CD8-positive, alpha-beta memory T cell (primary cell): ENCODE measurements around the gene SLC26A2. TPM values are rescaled to one million over a fixed set of nuclear protein-coding genes. Genes with fewer than 3 reads are reported as not detected.

Experiments used
- CTCF ChIA-PET: fragments of 350-600 bp; sonication (Branson Sonifier 250); formaldehyde crosslinking; loops from one replicate; lab custom pipeline; 2021; ENCODE audit warnings: antibody characterized with exemption; lab: Charles Lee
- POLR2A ChIA-PET: fragments of 350-600 bp; sonication (Branson Sonifier 250); formaldehyde crosslinking; loops from one replicate; lab custom pipeline; 2021; ENCODE audit warnings: antibody characterized with exemption; lab: Charles Lee
- DNase-seq, 5 donors: peaks; one replicate each; pipeline versions ENCODE4 v3.0.0 to v3.0.0-alpha.2; 2020 to 2022; ENCODE audit warnings: mixed read lengths in 1 of 5
- H3K27ac ChIP-seq: one replicate; pipeline ENCODE4 v1.7.0; 2013; ENCODE audit warnings: low read depth, mild to moderate bottlenecking, low read length, moderate library complexity
- H3K27me3 ChIP-seq: 2 replicates; pipeline ENCODE4 v1.7.0; 2013; ENCODE audit warnings: low read length, mild to moderate bottlenecking; ENCODE audit not compliant: insufficient read depth, poor library complexity, severe bottlenecking
- H3K36me3 ChIP-seq: 2 replicates; pipeline ENCODE4 v1.7.0; 2013; ENCODE audit warnings: mild to moderate bottlenecking, low read length, moderate library complexity; ENCODE audit not compliant: insufficient read depth
- H3K4me1 ChIP-seq: 2 replicates; pipeline ENCODE4 v1.7.0; 2013; ENCODE audit warnings: mild to moderate bottlenecking, low read length, moderate library complexity; ENCODE audit not compliant: insufficient read depth
- H3K4me3 ChIP-seq: 2 replicates; pipeline ENCODE4 v1.7.0; 2013; ENCODE audit warnings: mild to moderate bottlenecking, low read length
- H3K9me3 ChIP-seq: 2 replicates; pipeline ENCODE4 v1.7.0; 2013; ENCODE audit warnings: mild to moderate bottlenecking, low read length
- H3K27ac Mint-ChIP-seq, 8 donors: one replicate each; pipeline ENCODE4 v1.8.0; 2020 to 2021; ENCODE audit warnings: mixed read lengths in 8 of 8, mild to moderate bottlenecking in 6 of 8, inconsistent platforms in 3 of 8, moderate library complexity in 3 of 8
- H3K27me3 Mint-ChIP-seq, 2 donors: one replicate each; pipeline ENCODE4 v1.8.0; 2020 to 2021; ENCODE audit warnings: mixed read lengths in 2 of 2, mild to moderate bottlenecking in 1 of 2, moderate library complexity in 1 of 2
- H3K36me3 Mint-ChIP-seq, 3 donors: one replicate each; pipeline ENCODE4 v1.8.0; 2020 to 2021; ENCODE audit warnings: mixed read lengths in 3 of 3, inconsistent platforms in 1 of 3, mild to moderate bottlenecking in 1 of 3
- H3K4me1 Mint-ChIP-seq, 3 donors: one replicate each; pipeline ENCODE4 v1.8.0; 2020 to 2021; ENCODE audit warnings: mixed read lengths in 3 of 3, inconsistent platforms in 1 of 3, mild to moderate bottlenecking in 1 of 3
- H3K4me3 Mint-ChIP-seq, 7 donors: one replicate each; pipeline ENCODE4 v1.8.0; 2020 to 2021; ENCODE audit warnings: mixed read lengths in 7 of 7, mild to moderate bottlenecking in 6 of 7, moderate library complexity in 4 of 7, inconsistent platforms in 2 of 7
- H3K9me3 Mint-ChIP-seq, 5 donors: one replicate each; pipeline ENCODE4 v1.8.0; 2020 to 2022; ENCODE audit warnings: mixed read lengths in 5 of 5, mild to moderate bottlenecking in 3 of 5, moderate library complexity in 2 of 5, inconsistent platforms in 1 of 5
- polyA plus RNA-seq: library from polyadenylated mRNA; unstranded; fragments of 300-500 nt; fragmentation: Illumina TruSeq; gene quantifications from one replicate; pipeline ENCODE4 v1.2.3, GENCODE V29; 2021
- total RNA-seq, 2 experiments: library from RNA; stranded (reverse); gene quantifications; one replicate each; pipeline ENCODE4 v1.2.3, GENCODE V29; 2021

SLC26A2 gene
- total and polyA plus RNA-seq, 3 experiments from 2014 or later: 4.6 to 10.2 (median 9.7) TPM

DNA sequence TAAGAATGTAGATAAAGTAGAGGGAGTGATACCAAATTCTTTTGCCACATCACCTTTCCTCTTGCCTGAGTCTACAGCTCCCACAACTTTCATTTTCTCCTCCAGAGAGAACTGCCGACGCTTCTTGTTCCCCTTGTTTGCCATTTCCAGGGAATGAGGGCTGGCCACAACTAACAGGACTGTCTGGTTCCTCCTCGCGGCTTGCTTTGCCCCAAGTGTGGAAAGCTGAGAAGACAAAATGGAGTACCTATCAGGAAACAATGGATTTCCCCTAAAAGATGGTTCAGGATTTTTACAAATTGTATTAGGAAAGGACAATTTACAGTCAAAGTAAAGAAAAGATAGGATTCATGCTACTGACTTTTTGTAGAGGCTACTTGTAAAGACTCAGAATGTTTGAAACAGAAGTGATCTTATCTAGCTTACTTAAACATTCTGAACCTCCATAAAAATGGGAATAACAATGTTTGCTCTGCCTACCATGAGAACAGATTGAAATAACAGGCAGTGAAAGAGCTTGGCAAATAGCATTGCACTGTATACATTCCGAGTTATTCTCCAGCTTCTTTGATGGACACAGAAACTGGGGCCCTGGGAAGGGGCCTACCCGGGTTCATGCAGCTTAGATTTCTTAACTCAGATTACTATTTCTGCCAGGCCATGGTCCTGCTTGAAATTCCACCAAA is 35.8 kb downstream of the SLC26A2 start:
- H3K27me3 Mint-ChIP-seq: no peaks in the 10 kb centered on the region
- H3K4me3 ChIP-seq: no peak overlapping the region
- peak overlapping the region in 1 of 8 donors; percentile 61 for H3K27ac Mint-ChIP-seq
- DNase-seq: no peak
- POLR2A ChIA-PET: interaction anchor here (0.8 kb wide), 1 partner anchor 36 kb away, joined by 4 read pairs; no protein-coding TSS in a partner anchor
- H3K4me1 ChIP-seq: peaks cover 8% of the 10 kb centered on the region
- H3K9me3 ChIP-seq: no peaks in the 10 kb centered on the region
- no peaks in the 10 kb centered on the region for H3K9me3 Mint-ChIP-seq
- H3K36me3 ChIP-seq: no peaks in the 10 kb centered on the region
- peaks cover 13 to 21% (median 14%) of the 10 kb centered on the region in 3 donors for H3K4me1 Mint-ChIP-seq
- no peaks in the 10 kb centered on the region for H3K27me3 ChIP-seq
- peaks cover 0 to 23% (median 6%) of the 10 kb centered on the region in 3 donors for H3K36me3 Mint-ChIP-seq
- peak overlapping the region in 1 of 7 donors; percentile 15 for H3K4me3 Mint-ChIP-seq
- CTCF ChIA-PET: interaction anchor here (1.0 to 1.5 kb wide), 3 partner anchors 9 to 162 kb away, joined by 3 to 7 read pairs (median 4); no protein-coding TSS in a partner anchor
- H3K27ac ChIP-seq: no peak overlapping the region

GRCh38 chr5:149998281-149998680 is 37.7 kb downstream of the SLC26A2 start:
- CTCF ChIA-PET: interaction anchor here (1.5 kb wide), 1 partner anchor 164 kb away, joined by 3 read pairs; no protein-coding TSS in a partner anchor
- Mint-ChIP-seq H3K9me3 (no peaks in the 10 kb centered on the region), H3K27me3 (no peaks in the 10 kb centered on the region), H3K4me1 (peaks cover 30 to 41% (median 32%) of the 10 kb centered on the region in 3 donors), H3K27ac (peak overlapping the region in 1 of 8 donors; percentile 79), H3K4me3 (peak overlapping the region in 1 of 7 donors; percentile 89), H3K36me3 (peaks cover 0 to 33% (median 6%) of the 10 kb centered on the region in 3 donors)
- no peak for DNase-seq
- no peaks in the 10 kb centered on the region for H3K9me3 ChIP-seq
- no peak overlapping the region for H3K4me3 ChIP-seq
- no peak overlapping the region for H3K27ac ChIP-seq
- H3K27me3 ChIP-seq: no peaks in the 10 kb centered on the region
- H3K4me1 ChIP-seq: peaks cover 20% of the 10 kb centered on the region
- H3K36me3 ChIP-seq: no peaks in the 10 kb centered on the region
- POLR2A ChIA-PET: no interaction called here

GRCh38 chr5:149999359-149999758 is 38.8 kb downstream of the SLC26A2 start:
- no peak for DNase-seq
- H3K36me3 ChIP-seq: no peaks in the 10 kb centered on the region
- peaks cover 0 to 40% (median 8%) of the 10 kb centered on the region in 3 donors for H3K36me3 Mint-ChIP-seq
- CTCF ChIA-PET: interaction anchor here (1.0 to 2.5 kb wide), 5 partner anchors 8 to 362 kb away, joined by 3 to 11 read pairs (median 4); no protein-coding TSS in a partner anchor
- no peaks in the 10 kb centered on the region for H3K27me3 Mint-ChIP-seq
- no peaks in the 10 kb centered on the region for H3K9me3 Mint-ChIP-seq
- no peaks in the 10 kb centered on the region for H3K9me3 ChIP-seq
- peak overlapping the region; percentile 73 for H3K27ac ChIP-seq
- peak overlapping the region; percentile 79 to 96 (median 92) for H3K27ac Mint-ChIP-seq
- POLR2A ChIA-PET: interaction anchor here (1.0 kb wide), 1 partner anchor 38 kb away, joined by 3 read pairs; no protein-coding TSS in a partner anchor
- H3K4me1 Mint-ChIP-seq: peaks cover 32 to 50% (median 41%) of the 10 kb centered on the region in 3 donors
- peaks cover 20% of the 10 kb centered on the region for H3K4me1 ChIP-seq
- no peaks in the 10 kb centered on the region for H3K27me3 ChIP-seq
- no peak overlapping the region for H3K4me3 ChIP-seq
- H3K4me3 Mint-ChIP-seq: peak overlapping the region; percentile 83 to 96 (median 89)

GRCh38 chr5:149999866-150000255 is 39.3 kb downstream of the SLC26A2 start:
- Mint-ChIP-seq H3K4me1 (peaks cover 34 to 53% (median 46%) of the 10 kb centered on the region in 3 donors), H3K27me3 (no peaks in the 10 kb centered on the region), H3K9me3 (no peaks in the 10 kb centered on the region), H3K36me3 (peaks cover 0 to 44% (median 9%) of the 10 kb centered on the region in 3 donors), H3K27ac (peak overlapping the region; percentile 79 to 96 (median 92)), H3K4me3 (peak overlapping the region; percentile 83 to 96 (median 89))
- H3K27me3 ChIP-seq: no peaks in the 10 kb centered on the region
- ChIA-PET CTCF (interaction anchor here (0.8 to 2.5 kb wide), 9 partner anchors 9 to 362 kb away, joined by 3 to 11 read pairs (median 3); no protein-coding TSS in a partner anchor), POLR2A (interaction anchor here (0.6 to 1.3 kb wide), 6 partner anchors 38 to 1771 kb away, joined by 3 to 6 read pairs (median 4); partner anchors contain the start of genes G3BP1, PCYOX1L, RBM22 and SLC26A2)
- no peaks in the 10 kb centered on the region for H3K36me3 ChIP-seq
- no peaks in the 10 kb centered on the region for H3K9me3 ChIP-seq
- peaks cover 20% of the 10 kb centered on the region for H3K4me1 ChIP-seq
- H3K27ac ChIP-seq: peak overlapping the region; percentile 73
- peak overlapping the region; percentile 81 for H3K4me3 ChIP-seq
- no peak for DNase-seq

GRCh38 chr5:150000256-150000989 is 39.9 kb downstream of the SLC26A2 start, which contains the start of the genes HMGXB3 and TIGD6:
Gene HMGXB3 (plus strand): TSS chr5:150000739. CDS start chr5:150004853, 4,114 bp downstream.
Gene TIGD6 (minus strand): TSS chr5:150000654. CDS start chr5:149996348, 4,306 bp downstream.
- CTCF ChIA-PET: interaction anchor here (0.8 to 2.5 kb wide), 8 partner anchors 9 to 363 kb away, joined by 3 to 11 read pairs (median 4); no protein-coding TSS in a partner anchor

GRCh38 chr5:150000990-150001659 is 40.6 kb downstream of the SLC26A2 start:
- H3K27ac ChIP-seq: peak overlapping the region; percentile 73
- H3K4me3 ChIP-seq: peak overlapping the region; percentile 81
- ChIA-PET POLR2A (interaction anchor here (0.9 to 1.3 kb wide), 4 partner anchors 41 to 1770 kb away, joined by 3 to 6 read pairs (median 4); partner anchors contain the start of genes G3BP1, RBM22 and SLC26A2), CTCF (interaction anchor here (0.9 to 2.5 kb wide), 5 partner anchors 10 to 167 kb away, joined by 3 to 11 read pairs (median 4); no protein-coding TSS in a partner anchor)
- H3K9me3 ChIP-seq: no peaks in the 10 kb centered on the region
- Mint-ChIP-seq H3K4me3 (peak overlapping the region; percentile 88 to 96 (median 90)), H3K36me3 (peaks cover 0 to 38% (median 6%) of the 10 kb centered on the region in 3 donors), H3K4me1 (peaks cover 35 to 58% (median 52%) of the 10 kb centered on the region in 3 donors), H3K9me3 (no peaks in the 10 kb centered on the region), H3K27me3 (no peaks in the 10 kb centered on the region), H3K27ac (peak overlapping the region; percentile 79 to 97 (median 94))
- peak; percentile 27 to 62 (median 31) for DNase-seq
- H3K36me3 ChIP-seq: no peaks in the 10 kb centered on the region
- H3K27me3 ChIP-seq: no peaks in the 10 kb centered on the region
- H3K4me1 ChIP-seq: peaks cover 20% of the 10 kb centered on the region

More at GRCh38 chr5:150000256-150000989, 39.9 kb downstream of the SLC26A2 start, which contains the start of the genes HMGXB3 and TIGD6:
- no peaks in the 10 kb centered on the region for H3K36me3 ChIP-seq
- H3K27ac ChIP-seq: peak within 1 kb of the TSS; percentile 73
- peak within 1 kb of the TSS; percentile 79 to 97 (median 94) for H3K27ac Mint-ChIP-seq
- peak within 1 kb of the TSS; percentile 81 for H3K4me3 ChIP-seq
- H3K27me3 ChIP-seq: no peaks in the 10 kb centered on the region
- H3K36me3 Mint-ChIP-seq: peaks cover 0 to 40% (median 9%) of the 10 kb centered on the region in 3 donors
- H3K9me3 Mint-ChIP-seq: no peaks in the 10 kb centered on the region
- peaks cover 20% of the 10 kb centered on the region for H3K4me1 ChIP-seq
- H3K27me3 Mint-ChIP-seq: no peaks in the 10 kb centered on the region
- H3K9me3 ChIP-seq: no peaks in the 10 kb centered on the region
- peak; percentile 69 to 86 (median 81) for DNase-seq
- H3K4me1 Mint-ChIP-seq: peaks cover 35 to 56% (median 47%) of the 10 kb centered on the region in 3 donors
- peak within 1 kb of the TSS; percentile 89 to 96 (median 90) for H3K4me3 Mint-ChIP-seq
- POLR2A ChIA-PET: interaction anchor here (0.6 to 1.3 kb wide), 6 partner anchors 39 to 1771 kb away, joined by 3 to 6 read pairs (median 4); partner anchors contain the start of genes G3BP1, PCYOX1L, RBM22 and SLC26A2
